ENCODE measurements around the gene TRIM17.

GRCh38 chr1:228362884-228363450 is 53.7 kb downstream of the TRIM17 start:
- TF ChIP-seq CTCF (IDR thresholded peaks at IDR 0.05) (no peak), EP300 (IDR thresholded peaks at IDR 0.05; ENCODE audit: low read depth) (no peak), POLR2AphosphoS5 (IDR thresholded peaks at IDR 0.05) (no peak), POLR2A (IDR thresholded peaks at IDR 0.05) (no peak)
